B cell (primary cell): Measurements from ENCODE around the gene HASPIN.

ENCODE experiments used
- EZH2 ChIP-seq: IDR thresholded peaks from 2 replicates; pipeline ENCODE4 v1.6.1; 2012; ENCODE audit warnings: borderline replicate concordance, low read depth, mild to moderate bottlenecking, moderate library complexity, low read length; ENCODE audit not compliant: insufficient read depth, poor library complexity, severe bottlenecking
- TF ChIP-seq, protein P1 (sequence below): fragments of 200-600 bp; IDR thresholded peaks from one replicate; pipeline ENCODE4 v1.8.0; 2022; ENCODE audit warnings: antibody characterized with exemption, mild to moderate bottlenecking

DNA sequence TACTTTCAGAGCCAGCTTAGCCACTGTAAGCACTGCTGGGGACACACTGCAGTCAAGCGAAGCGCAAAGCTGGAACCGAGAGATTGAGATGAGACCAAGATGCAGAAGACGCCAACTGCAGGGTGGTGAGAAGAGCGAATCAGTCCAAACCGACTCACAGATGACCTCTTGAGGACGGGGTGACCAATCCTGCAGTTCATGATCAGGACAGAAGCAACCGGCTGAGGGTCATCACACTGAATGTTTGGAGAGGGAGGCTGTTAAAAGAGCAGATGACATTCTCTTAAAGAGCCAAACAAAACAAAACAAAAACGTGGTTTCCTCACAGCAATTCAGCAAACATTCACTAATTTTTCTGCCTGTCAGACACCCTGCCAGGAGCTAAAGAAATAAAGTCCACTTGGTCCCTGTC, 8.5 kb downstream of the HASPIN start:
- no peak for TF ChIP-seq EZH2
- TF ChIP-seq, protein P1, sequence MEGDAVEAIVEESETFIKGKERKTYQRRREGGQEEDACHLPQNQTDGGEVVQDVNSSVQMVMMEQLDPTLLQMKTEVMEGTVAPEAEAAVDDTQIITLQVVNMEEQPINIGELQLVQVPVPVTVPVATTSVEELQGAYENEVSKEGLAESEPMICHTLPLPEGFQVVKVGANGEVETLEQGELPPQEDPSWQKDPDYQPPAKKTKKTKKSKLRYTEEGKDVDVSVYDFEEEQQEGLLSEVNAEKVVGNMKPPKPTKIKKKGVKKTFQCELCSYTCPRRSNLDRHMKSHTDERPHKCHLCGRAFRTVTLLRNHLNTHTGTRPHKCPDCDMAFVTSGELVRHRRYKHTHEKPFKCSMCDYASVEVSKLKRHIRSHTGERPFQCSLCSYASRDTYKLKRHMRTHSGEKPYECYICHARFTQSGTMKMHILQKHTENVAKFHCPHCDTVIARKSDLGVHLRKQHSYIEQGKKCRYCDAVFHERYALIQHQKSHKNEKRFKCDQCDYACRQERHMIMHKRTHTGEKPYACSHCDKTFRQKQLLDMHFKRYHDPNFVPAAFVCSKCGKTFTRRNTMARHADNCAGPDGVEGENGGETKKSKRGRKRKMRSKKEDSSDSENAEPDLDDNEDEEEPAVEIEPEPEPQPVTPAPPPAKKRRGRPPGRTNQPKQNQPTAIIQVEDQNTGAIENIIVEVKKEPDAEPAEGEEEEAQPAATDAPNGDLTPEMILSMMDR, result no peak
